IMR-90 (cell line): Measurements from ENCODE around the gene UBL4B. TPM values are rescaled to one million over a fixed set of nuclear protein-coding genes. Genes with fewer than 3 reads are reported as not detected.

Experiments used
- ATAC-seq: fragments of 200-7000 bp; cut with Tn5 transposase; 2 replicates; pipeline ENCODE4 v1.9.1; 2020; ENCODE audit warnings: low read depth, mild to moderate bottlenecking, moderate library complexity
- BruUV-seq: library from RNA; stranded (reverse); fragments of 400-500 nt; replicated peaks from 2 replicates; lab custom pipeline; 2021; lab: Mats Ljungman, UMichigan
- CTCF ChIA-PET: fragments of 300-600 bp; formaldehyde crosslinking; extraction: SDS; loops from one replicate; lab custom pipeline; 2021; ENCODE audit warnings: antibody characterized with exemption; lab: Yijun Ruan, JAX
- POLR2A ChIA-PET: fragments of 300-600 bp; sonication (Branson Sonifier 250); formaldehyde crosslinking; loops from one replicate; lab custom pipeline; 2022; ENCODE audit warnings: antibody characterized with exemption; ENCODE audit not compliant: unreplicated experiment; lab: Charles Lee
- DNase-seq: peaks from one replicate; pipeline ENCODE4 v3.0.0; 2013
- H2AFZ ChIP-seq: replicated peaks from 2 replicates; pipeline ENCODE3; 2013; ENCODE audit warnings: low read length, mild to moderate bottlenecking; ENCODE audit not compliant: poor library complexity
- H2AK5ac ChIP-seq: 2 replicates; pipeline ENCODE4 v1.6.1; 2013; ENCODE audit warnings: low read depth, low read length, inconsistent platforms
- H2AK9ac ChIP-seq: replicated peaks from 2 replicates; pipeline ENCODE3; 2013; ENCODE audit warnings: mild to moderate bottlenecking, low read depth, low read length, moderate library complexity; ENCODE audit not compliant: poor library complexity
- H2BK120ac ChIP-seq: 2 replicates; pipeline ENCODE4 v1.6.1; 2013; ENCODE audit warnings: low read depth, low read length, inconsistent platforms
- H2BK15ac ChIP-seq: 3 replicates; pipeline ENCODE4 v1.6.1; 2013; ENCODE audit warnings: low read depth, low read length, inconsistent platforms
- H2BK20ac ChIP-seq: 2 replicates; pipeline ENCODE4 v1.6.1; 2013; ENCODE audit warnings: low read depth, mild to moderate bottlenecking, inconsistent platforms, low read length, moderate library complexity
- H2BK5ac ChIP-seq: 2 replicates; pipeline ENCODE4 v1.6.1; 2013; ENCODE audit warnings: mild to moderate bottlenecking, low read depth, low read length, inconsistent platforms; ENCODE audit not compliant: poor library complexity, severe bottlenecking
- H3K14ac ChIP-seq: replicated peaks from 2 replicates; pipeline ENCODE4 v1.6.1; 2013; ENCODE audit warnings: low read depth, low read length, inconsistent platforms
- H3K18ac ChIP-seq: 2 replicates; pipeline ENCODE4 v1.6.1; 2013; ENCODE audit warnings: low read depth, low read length, control low read depth
- H3K23ac ChIP-seq: 2 replicates; pipeline ENCODE4 v1.6.1; 2013; ENCODE audit warnings: low read depth, low read length, inconsistent platforms
- H3K27ac ChIP-seq: 2 replicates; pipeline ENCODE4 v1.5.1; 2013; ENCODE audit warnings: mild to moderate bottlenecking, control low read depth, low read length; ENCODE audit not compliant: insufficient read depth
- H3K27me3 ChIP-seq: 2 replicates; pipeline ENCODE4 v1.6.1; 2013; ENCODE audit warnings: low read length; ENCODE audit not compliant: control insufficient read depth, insufficient read depth
- H3K36me3 ChIP-seq: 2 replicates; pipeline ENCODE4 v1.6.1; 2013; ENCODE audit warnings: low read length, mixed read lengths; ENCODE audit not compliant: control insufficient read depth, insufficient read depth
- H3K4ac ChIP-seq: 2 replicates; pipeline ENCODE4 v1.6.1; 2013; ENCODE audit warnings: low read depth, low read length, inconsistent platforms
- H3K4me1 ChIP-seq: 2 replicates; pipeline ENCODE4 v1.6.1; 2013; ENCODE audit warnings: low read length, mixed read lengths; ENCODE audit not compliant: control insufficient read depth, insufficient read depth
- H3K4me2 ChIP-seq: 2 replicates; pipeline ENCODE4 v1.6.1; 2013; ENCODE audit warnings: low read depth, mild to moderate bottlenecking, control low read depth, low read length, moderate library complexity
- H3K4me3 ChIP-seq: 2 replicates; pipeline ENCODE4 v1.5.1; 2013; ENCODE audit warnings: low read depth, mild to moderate bottlenecking, control low read depth, low read length, moderate library complexity; ENCODE audit not compliant: insufficient read depth
- H3K56ac ChIP-seq: 2 replicates; pipeline ENCODE4 v1.6.1; 2013; ENCODE audit warnings: low read length, inconsistent platforms; ENCODE audit not compliant: insufficient read depth; ENCODE audit errors: extremely low read depth
- H3K79me1 ChIP-seq, 2 experiments: 2 replicates each; pipeline ENCODE4 v1.6.1; 2013; ENCODE audit warnings: low read length in 2 of 2, inconsistent platforms in 1 of 2, low read depth in 1 of 2
- H3K9ac ChIP-seq: 2 replicates; pipeline ENCODE4 v1.6.1; 2013; ENCODE audit warnings: low read depth, low read length, control low read depth
- H3K9me1 ChIP-seq: 2 replicates; pipeline ENCODE4 v1.6.1; 2013; ENCODE audit warnings: low read length, inconsistent platforms; ENCODE audit not compliant: insufficient read depth
- H3K9me3 ChIP-seq: 2 replicates; pipeline ENCODE4 v1.6.1; 2013; ENCODE audit warnings: low read length; ENCODE audit not compliant: control insufficient read depth, insufficient read depth
- H4K20me1 ChIP-seq: 2 replicates; pipeline ENCODE4 v1.6.1; 2013; ENCODE audit warnings: low read length, inconsistent platforms; ENCODE audit not compliant: insufficient read depth
- H4K5ac ChIP-seq: 2 replicates; pipeline ENCODE4 v1.6.1; 2013; ENCODE audit warnings: mild to moderate bottlenecking, low read depth, low read length, control low read depth
- H4K8ac ChIP-seq, 2 experiments: 2 replicates each; pipeline ENCODE4 v1.6.1; 2013; ENCODE audit warnings: low read depth in 2 of 2, low read length in 2 of 2, control low read depth in 1 of 2, inconsistent platforms in 1 of 2
- H4K91ac ChIP-seq: 2 replicates; pipeline ENCODE4 v1.6.1; 2013; ENCODE audit warnings: low read depth, low read length, inconsistent platforms; ENCODE audit not compliant: insufficient read depth
- BHLHE40 ChIP-seq: fragments of 150-350 bp; IDR thresholded peaks from 2 replicates; pipeline ENCODE4 v1.6.1; 2016; ENCODE audit warnings: mild to moderate bottlenecking, low read depth, low read length
- CEBPB ChIP-seq: IDR thresholded peaks from 2 replicates; pipeline ENCODE4 v1.6.1; 2012; ENCODE audit warnings: low read depth, low read length, improper control_type of control experiment
- CHD1 ChIP-seq: IDR thresholded peaks from 2 replicates; pipeline ENCODE4 v1.6.1; 2012; ENCODE audit warnings: low read depth, low read length, improper control_type of control experiment
- FOS ChIP-seq: fragments of 150-350 bp; IDR thresholded peaks from 2 replicates; pipeline ENCODE4 v1.6.1; 2016; ENCODE audit warnings: low read depth, low read length
- MAFK ChIP-seq: IDR thresholded peaks from 2 replicates; pipeline ENCODE4 v1.6.1; 2012; ENCODE audit warnings: low read depth, low read length, improper control_type of control experiment
- MAZ ChIP-seq: IDR thresholded peaks from 2 replicates; pipeline ENCODE4 v1.6.1; 2012; ENCODE audit warnings: low read depth, mild to moderate bottlenecking, low read length, improper control_type of control experiment, moderate library complexity, borderline replicate concordance
- MXI1 ChIP-seq: IDR thresholded peaks from 2 replicates; pipeline ENCODE4 v1.6.1; 2012; ENCODE audit warnings: low read depth, mild to moderate bottlenecking, low read length, moderate library complexity, borderline replicate concordance
- NFE2L2 ChIP-seq: fragments of 150-350 bp; IDR thresholded peaks from 2 replicates; pipeline ENCODE4 v1.6.1; 2016; ENCODE audit warnings: low read depth, mild to moderate bottlenecking, low read length
- POLR2A ChIP-seq: IDR thresholded peaks from 2 replicates; pipeline ENCODE4 v1.6.1; 2012; ENCODE audit warnings: mild to moderate bottlenecking, low read depth, low read length
- RAD21 ChIP-seq: IDR thresholded peaks from 2 replicates; pipeline ENCODE4 v1.6.1; 2012; ENCODE audit warnings: low read length, improper control_type of control experiment
- RCOR1 ChIP-seq: IDR thresholded peaks from 2 replicates; pipeline ENCODE4 v1.6.1; 2012; ENCODE audit warnings: mild to moderate bottlenecking, low read length, improper control_type of control experiment; ENCODE audit not compliant: insufficient replicate concordance
- RFX5 ChIP-seq: IDR thresholded peaks from 2 replicates; pipeline ENCODE4 v1.8.0; 2012; ENCODE audit warnings: low read depth, mild to moderate bottlenecking, low read length, moderate library complexity
- SMC3 ChIP-seq: fragments of 150-350 bp; IDR thresholded peaks from 2 replicates; pipeline ENCODE4 v1.6.1; 2016; ENCODE audit warnings: low read depth, mild to moderate bottlenecking, antibody characterized with exemption, low read length, moderate library complexity
- WGBS, 2 experiments: methylation state at CpG; one replicate each; pipeline versions ENCODE4 v1.1.5 to v1.1.7; 2013; ENCODE audit warnings: missing lambda C conversion rate in 2 of 2; ENCODE audit not compliant: insufficient read length in 1 of 2; ENCODE audit errors: extremely low coverage in 2 of 2; 5-methylcytosine and 5-hydroxymethylcytosine counted together
- dilution Hi-C: fragments of 300-500 bp; cut with HindIII; formaldehyde crosslinking; loops from one replicate; pipeline ENCODE4 v1.14.3; 2018; ENCODE audit warnings: low sequenced_read_pairs; ENCODE audit not compliant: unreplicated experiment
- in situ Hi-C: fragments of 300-500 bp; cut with MboI; formaldehyde crosslinking; loops from 3 replicates; pipeline ENCODE4 v1.14.3; 2019; ENCODE audit warnings: low sequenced_read_pairs, inconsistent platforms, mixed read lengths
- intact Hi-C: fragments of 100-400 bp; cut with micrococcal nuclease; formaldehyde crosslinking; loops from 2 replicates; pipeline ENCODE4 v1.10.0; 2022
- polyA plus RNA-seq, 3 experiments: library from polyadenylated mRNA; depleted of rRNA; stranded (reverse); fragments of >200 nt; gene quantifications; 2 replicates each; pipeline ENCODE4 v1.2.3, GENCODE V29; 2012; ENCODE audit warnings: low replicate concordance in 1 of 3
- total RNA-seq: library from RNA; depleted of rRNA; stranded (reverse); fragments of >200 nt; gene quantifications from 2 replicates; pipeline ENCODE4 v1.2.3, GENCODE V29; 2012
- TF ChIP-seq, protein P1 (sequence below): fragments of 150-350 bp; IDR thresholded peaks from 2 replicates; pipeline ENCODE4 v1.6.1; 2017; ENCODE audit warnings: mild to moderate bottlenecking, antibody characterized with exemption, low read length, low read depth
- TF ChIP-seq, protein P2 (sequence below): fragments of 150-350 bp; IDR thresholded peaks from 2 replicates; pipeline ENCODE4 v1.6.1; 2016; ENCODE audit warnings: low read depth, mild to moderate bottlenecking, low read length, moderate library complexity, borderline replicate concordance
- TF ChIP-seq, protein P3 (sequence below): conservative IDR thresholded peaks from 2 replicates; pipeline ENCODE4 v1.5.1; 2012; ENCODE audit warnings: mild to moderate bottlenecking, low read depth, low read length, improper control_type of control experiment

UBL4B gene
- total and polyA plus RNA-seq, 2 of the 4 experiments (the other 2 are of a cell fraction): not detected

DNA sequence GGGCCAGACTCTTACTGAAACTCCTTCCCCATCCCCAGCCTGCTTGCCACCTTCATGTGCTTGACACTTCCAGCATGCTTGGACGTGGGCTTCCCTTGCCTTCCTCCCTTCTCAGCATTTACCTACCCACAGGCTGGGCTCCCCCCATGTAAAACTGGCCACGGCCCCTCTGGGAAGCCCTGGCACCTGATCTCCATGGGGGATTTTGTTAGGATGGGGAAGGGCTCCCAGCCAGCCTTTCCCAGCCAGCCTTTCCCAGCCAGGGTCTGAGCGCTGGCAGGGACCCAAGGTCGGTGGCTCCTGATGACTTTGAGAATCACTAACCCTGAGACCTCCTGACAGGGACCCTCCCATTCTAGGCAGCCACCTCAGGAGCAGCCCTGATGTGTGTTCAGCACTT lies 48.5 kb upstream of the UBL4B start:
- Histone ChIP-seq H3K9me3 (peaks cover 12% of the 10 kb centered on the region), H3K27ac (no peak overlapping the region), H4K5ac (no peak overlapping the region), H3K4me2 (no peak overlapping the region), H3K79me1 (0 out of 4 replicates have a peak, but pooled peaks cover 0 to 3% of the 10 kb centered on the region in 2 experiments), H2AK5ac (no peak overlapping the region), H2BK20ac (no peak overlapping the region), H3K9ac (no peak overlapping the region), H3K9me1 (0 out of 2 replicates have a peak, but pooled peaks cover 5% of the 10 kb centered on the region), H3K4me1 (peaks cover 2% of the 10 kb centered on the region; the same call in 1 of the 2 replicates), H2AK9ac (no peak overlapping the region), H4K8ac (no peak overlapping the region), H3K36me3 (peaks cover 4% of the 10 kb centered on the region; the same call in 1 of the 2 replicates), H3K4ac (no peak overlapping the region), H2BK15ac (no peak overlapping the region), H3K23ac (no peak overlapping the region), H3K14ac (no peak overlapping the region), H3K27me3 (peaks cover 30% of the 10 kb centered on the region), H3K4me3 (no peak overlapping the region), H4K91ac (no peak overlapping the region), H2BK120ac (no peak overlapping the region), H3K18ac (no peak overlapping the region), H4K20me1 (peaks cover 21% of the 10 kb centered on the region; the same call in 1 of the 2 replicates), H3K56ac (no peak overlapping the region), H2BK5ac (no peak overlapping the region), H2AFZ (no peak overlapping the region)
- no peak for ATAC-seq
- ChIA-PET POLR2A (no interaction called here), CTCF (no interaction called here)
- intact Hi-C loops: no loop called here
- dilution Hi-C loops: no loop called here
- no peak for DNase-seq
- WGBS, 2 experiments: no CpG with 5 or more reads among the region's 4 CpGs
- TF ChIP-seq BHLHE40: no peak
- TF ChIP-seq MXI1: no peak
- TF ChIP-seq POLR2A: no peak
- no peak for TF ChIP-seq RCOR1
- TF ChIP-seq, protein P1, sequence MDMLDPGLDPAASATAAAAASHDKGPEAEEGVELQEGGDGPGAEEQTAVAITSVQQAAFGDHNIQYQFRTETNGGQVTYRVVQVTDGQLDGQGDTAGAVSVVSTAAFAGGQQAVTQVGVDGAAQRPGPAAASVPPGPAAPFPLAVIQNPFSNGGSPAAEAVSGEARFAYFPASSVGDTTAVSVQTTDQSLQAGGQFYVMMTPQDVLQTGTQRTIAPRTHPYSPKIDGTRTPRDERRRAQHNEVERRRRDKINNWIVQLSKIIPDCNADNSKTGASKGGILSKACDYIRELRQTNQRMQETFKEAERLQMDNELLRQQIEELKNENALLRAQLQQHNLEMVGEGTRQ: no peak
- TF ChIP-seq CHD1: no peak
- no peak for TF ChIP-seq MAFK
- TF ChIP-seq SMC3: no peak
- TF ChIP-seq FOS: no peak
- no peak for TF ChIP-seq MAZ
- TF ChIP-seq RAD21: no peak
- TF ChIP-seq, protein P2, sequence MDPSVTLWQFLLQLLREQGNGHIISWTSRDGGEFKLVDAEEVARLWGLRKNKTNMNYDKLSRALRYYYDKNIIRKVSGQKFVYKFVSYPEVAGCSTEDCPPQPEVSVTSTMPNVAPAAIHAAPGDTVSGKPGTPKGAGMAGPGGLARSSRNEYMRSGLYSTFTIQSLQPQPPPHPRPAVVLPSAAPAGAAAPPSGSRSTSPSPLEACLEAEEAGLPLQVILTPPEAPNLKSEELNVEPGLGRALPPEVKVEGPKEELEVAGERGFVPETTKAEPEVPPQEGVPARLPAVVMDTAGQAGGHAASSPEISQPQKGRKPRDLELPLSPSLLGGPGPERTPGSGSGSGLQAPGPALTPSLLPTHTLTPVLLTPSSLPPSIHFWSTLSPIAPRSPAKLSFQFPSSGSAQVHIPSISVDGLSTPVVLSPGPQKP: no peak
- no peak for TF ChIP-seq CEBPB
- no peak for TF ChIP-seq NFE2L2
- no peak for TF ChIP-seq RFX5
- TF ChIP-seq, protein P3, sequence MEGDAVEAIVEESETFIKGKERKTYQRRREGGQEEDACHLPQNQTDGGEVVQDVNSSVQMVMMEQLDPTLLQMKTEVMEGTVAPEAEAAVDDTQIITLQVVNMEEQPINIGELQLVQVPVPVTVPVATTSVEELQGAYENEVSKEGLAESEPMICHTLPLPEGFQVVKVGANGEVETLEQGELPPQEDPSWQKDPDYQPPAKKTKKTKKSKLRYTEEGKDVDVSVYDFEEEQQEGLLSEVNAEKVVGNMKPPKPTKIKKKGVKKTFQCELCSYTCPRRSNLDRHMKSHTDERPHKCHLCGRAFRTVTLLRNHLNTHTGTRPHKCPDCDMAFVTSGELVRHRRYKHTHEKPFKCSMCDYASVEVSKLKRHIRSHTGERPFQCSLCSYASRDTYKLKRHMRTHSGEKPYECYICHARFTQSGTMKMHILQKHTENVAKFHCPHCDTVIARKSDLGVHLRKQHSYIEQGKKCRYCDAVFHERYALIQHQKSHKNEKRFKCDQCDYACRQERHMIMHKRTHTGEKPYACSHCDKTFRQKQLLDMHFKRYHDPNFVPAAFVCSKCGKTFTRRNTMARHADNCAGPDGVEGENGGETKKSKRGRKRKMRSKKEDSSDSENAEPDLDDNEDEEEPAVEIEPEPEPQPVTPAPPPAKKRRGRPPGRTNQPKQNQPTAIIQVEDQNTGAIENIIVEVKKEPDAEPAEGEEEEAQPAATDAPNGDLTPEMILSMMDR: no peak
- in situ Hi-C loops: no loop called here
- no TSS peak for BruUV-seq
